ENCODE results near the gene TES. TPM values are rescaled to one million over a fixed set of nuclear protein-coding genes. Genes with fewer than 3 reads are reported as not detected.

TES gene
- total RNA-seq, 1 experiment from 2014 or later = 207 TPM

DNA sequence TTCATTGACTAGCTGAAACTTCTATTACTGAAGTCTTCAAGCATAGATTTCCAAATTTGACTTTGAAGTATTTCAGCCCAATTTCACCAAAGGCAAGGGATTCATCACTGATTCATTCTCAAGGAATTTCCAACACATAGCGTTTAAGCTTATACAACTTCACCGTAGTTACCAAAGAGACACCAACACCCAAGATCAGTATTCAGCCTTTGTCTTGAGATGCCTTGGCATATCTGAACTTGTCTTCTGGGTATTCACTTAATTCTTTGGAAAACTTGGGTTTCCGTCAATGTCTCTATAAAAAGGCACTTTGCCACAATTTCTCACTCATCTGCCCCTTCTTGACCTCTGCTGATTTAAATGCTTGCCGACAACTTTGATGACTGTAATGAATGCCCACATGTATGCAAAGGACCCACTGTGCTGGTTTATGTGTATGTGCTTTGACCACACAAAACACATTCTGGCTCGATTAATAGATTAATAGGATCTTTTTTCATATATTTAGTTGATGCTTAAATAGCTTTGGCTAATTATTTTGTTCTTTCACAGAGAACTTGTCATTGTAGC lies 49.6 kb downstream of the TES start:
- peaks cover 58% of the 10 kb centered on the region for H3K36me3 Mint-ChIP-seq (ENCODE audit: insufficient read depth, unreplicated experiment)
- peaks cover 12% of the 10 kb centered on the region for H3K4me1 ChIP-seq
- TF ChIP-seq, protein P1, sequence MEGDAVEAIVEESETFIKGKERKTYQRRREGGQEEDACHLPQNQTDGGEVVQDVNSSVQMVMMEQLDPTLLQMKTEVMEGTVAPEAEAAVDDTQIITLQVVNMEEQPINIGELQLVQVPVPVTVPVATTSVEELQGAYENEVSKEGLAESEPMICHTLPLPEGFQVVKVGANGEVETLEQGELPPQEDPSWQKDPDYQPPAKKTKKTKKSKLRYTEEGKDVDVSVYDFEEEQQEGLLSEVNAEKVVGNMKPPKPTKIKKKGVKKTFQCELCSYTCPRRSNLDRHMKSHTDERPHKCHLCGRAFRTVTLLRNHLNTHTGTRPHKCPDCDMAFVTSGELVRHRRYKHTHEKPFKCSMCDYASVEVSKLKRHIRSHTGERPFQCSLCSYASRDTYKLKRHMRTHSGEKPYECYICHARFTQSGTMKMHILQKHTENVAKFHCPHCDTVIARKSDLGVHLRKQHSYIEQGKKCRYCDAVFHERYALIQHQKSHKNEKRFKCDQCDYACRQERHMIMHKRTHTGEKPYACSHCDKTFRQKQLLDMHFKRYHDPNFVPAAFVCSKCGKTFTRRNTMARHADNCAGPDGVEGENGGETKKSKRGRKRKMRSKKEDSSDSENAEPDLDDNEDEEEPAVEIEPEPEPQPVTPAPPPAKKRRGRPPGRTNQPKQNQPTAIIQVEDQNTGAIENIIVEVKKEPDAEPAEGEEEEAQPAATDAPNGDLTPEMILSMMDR (IDR thresholded peaks at IDR 0.05; ENCODE audit: insufficient read depth in 1 of 2, low read depth in 1 of 2, low read length in 1 of 2, severe bottlenecking in 1 of 2, unreplicated experiment in 1 of 2) = no peak
- no TSS peak for BruUV-seq (replicated peaks)
- no peaks in the 10 kb centered on the region for H3K27me3 ChIP-seq (replicated peaks; ENCODE audit: control insufficient read depth, insufficient read depth, low read length)
- H3K9me3 Mint-ChIP-seq (ENCODE audit: unreplicated experiment) = no peaks in the 10 kb centered on the region
- H3K4me3 ChIP-seq (ENCODE audit: low read depth, low read length) = no peak overlapping the region
- H3K27me3 Mint-ChIP-seq (ENCODE audit: insufficient read depth, unreplicated experiment) = no peaks in the 10 kb centered on the region
- DNase-seq = no peak
- CTCF ChIA-PET = interaction anchor here (0.7 to 1.8 kb wide), 5 partner anchors 46 to 329 kb away, joined by 3 to 6 read pairs (median 3); no protein-coding TSS in a partner anchor
- H3K27ac Mint-ChIP-seq (ENCODE audit: unreplicated experiment) = no peak overlapping the region
- POLR2A ChIA-PET = no interaction called here
- no peak overlapping the region for H3K4me3 Mint-ChIP-seq (ENCODE audit: unreplicated experiment)
- peaks cover 17% of the 10 kb centered on the region for H3K4me1 Mint-ChIP-seq (ENCODE audit: low read depth, unreplicated experiment)
- no peaks in the 10 kb centered on the region for H3K9me3 ChIP-seq
- intact Hi-C loops (cut with micrococcal nuclease; ENCODE audit: unreplicated experiment) = loop anchor here (2.0 kb wide), 2 partner anchors 87 to 179 kb away; no protein-coding TSS in a partner anchor
- H3K36me3 ChIP-seq (ENCODE audit: control insufficient read depth, insufficient read depth, low read length) = no peaks in the 10 kb centered on the region

DNA sequence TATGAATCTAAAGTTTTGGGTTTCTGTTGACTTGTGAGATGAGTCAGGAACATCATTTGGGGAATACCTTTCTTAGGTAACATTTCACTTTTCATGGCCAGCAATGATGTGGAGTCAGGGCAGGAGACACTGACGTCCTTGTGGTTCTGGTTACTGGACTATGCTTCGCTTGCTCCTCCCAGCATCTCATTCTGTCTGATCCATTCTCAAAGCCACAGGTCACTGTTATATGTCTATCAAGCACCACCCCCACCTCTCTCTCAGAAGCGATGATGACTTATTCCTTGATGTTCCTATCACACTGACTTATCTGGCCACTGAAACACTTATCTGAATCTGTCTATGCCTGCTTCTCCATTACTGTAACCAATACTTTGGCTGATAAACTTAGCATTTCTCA lies 51.6 kb downstream of the TES start:
- peaks cover 48% of the 10 kb centered on the region for H3K36me3 Mint-ChIP-seq (ENCODE audit: insufficient read depth, unreplicated experiment)
- no peaks in the 10 kb centered on the region for H3K27me3 Mint-ChIP-seq (ENCODE audit: insufficient read depth, unreplicated experiment)
- DNase-seq = no peak

DNA sequence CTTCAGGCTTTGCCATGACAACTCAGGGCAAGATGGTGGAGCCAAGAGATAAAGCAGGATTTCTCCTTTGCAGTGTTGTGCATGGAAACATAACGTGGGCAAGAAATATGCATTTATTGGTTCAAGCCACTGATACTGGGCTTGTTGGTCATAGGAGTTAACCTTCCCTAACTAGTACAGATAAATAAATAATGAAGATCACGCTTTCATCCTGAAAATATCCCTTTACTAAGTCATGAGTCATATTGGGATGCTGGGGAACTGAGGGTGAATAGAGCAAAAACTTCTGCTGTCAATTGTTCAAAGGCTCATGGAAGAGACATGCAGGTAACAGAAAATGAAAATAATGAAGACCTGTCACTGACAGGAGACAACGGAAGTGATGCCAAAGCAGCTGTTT lies 55.5 kb downstream of the TES start:
- no TSS peak for BruUV-seq (replicated peaks)
- Histone ChIP-seq H3K27me3 (replicated peaks; ENCODE audit: control insufficient read depth, insufficient read depth, low read length) (no peaks in the 10 kb centered on the region), H3K9me3 (no peaks in the 10 kb centered on the region), H3K4me1 (peaks cover 14% of the 10 kb centered on the region; the same call in 1 of the 2 replicates), H3K4me3 (ENCODE audit: low read depth, low read length) (no peak overlapping the region), H3K36me3 (ENCODE audit: control insufficient read depth, insufficient read depth, low read length) (no peaks in the 10 kb centered on the region)
- H3K36me3 Mint-ChIP-seq (ENCODE audit: insufficient read depth, unreplicated experiment) = peaks cover 9% of the 10 kb centered on the region
- H3K4me1 Mint-ChIP-seq (ENCODE audit: low read depth, unreplicated experiment) = peaks cover 26% of the 10 kb centered on the region
- POLR2A ChIA-PET = no interaction called here
- intact Hi-C loops (cut with micrococcal nuclease; ENCODE audit: unreplicated experiment) = no loop called here
- no peak for DNase-seq
- no peaks in the 10 kb centered on the region for H3K27me3 Mint-ChIP-seq (ENCODE audit: insufficient read depth, unreplicated experiment)
- no peak overlapping the region for H3K4me3 Mint-ChIP-seq (ENCODE audit: unreplicated experiment)
- no peak overlapping the region for H3K27ac Mint-ChIP-seq (ENCODE audit: unreplicated experiment)
- CTCF ChIA-PET = no interaction called here
- TF ChIP-seq, protein P1 (IDR thresholded peaks at IDR 0.05; ENCODE audit: insufficient read depth in 1 of 2, low read depth in 1 of 2, low read length in 1 of 2, severe bottlenecking in 1 of 2, unreplicated experiment in 1 of 2) = no peak
- no peaks in the 10 kb centered on the region for H3K9me3 Mint-ChIP-seq (ENCODE audit: unreplicated experiment)

More for the DNA sequence above, 51.6 kb downstream of the TES start:
- no peak overlapping the region for H3K4me3 Mint-ChIP-seq (ENCODE audit: unreplicated experiment)
- no peaks in the 10 kb centered on the region for H3K27me3 ChIP-seq (replicated peaks; ENCODE audit: control insufficient read depth, insufficient read depth, low read length)
- no peak overlapping the region for H3K4me3 ChIP-seq (ENCODE audit: low read depth, low read length)
- BruUV-seq (replicated peaks) = no TSS peak
- intact Hi-C loops (cut with micrococcal nuclease; ENCODE audit: unreplicated experiment) = no loop called here
- peaks cover 24% of the 10 kb centered on the region for H3K4me1 Mint-ChIP-seq (ENCODE audit: low read depth, unreplicated experiment)
- TF ChIP-seq, protein P1 (IDR thresholded peaks at IDR 0.05; ENCODE audit: insufficient read depth in 1 of 2, low read depth in 1 of 2, low read length in 1 of 2, severe bottlenecking in 1 of 2, unreplicated experiment in 1 of 2) = no peak
- peaks cover 12% of the 10 kb centered on the region for H3K4me1 ChIP-seq
- no peak overlapping the region for H3K27ac Mint-ChIP-seq (ENCODE audit: unreplicated experiment)
- H3K9me3 ChIP-seq = no peaks in the 10 kb centered on the region
- ChIA-PET CTCF (interaction anchor here (1.8 kb wide), 1 partner anchor 327 kb away, joined by 4 read pairs; no protein-coding TSS in a partner anchor), POLR2A (no interaction called here)
- H3K9me3 Mint-ChIP-seq (ENCODE audit: unreplicated experiment) = no peaks in the 10 kb centered on the region
- H3K36me3 ChIP-seq (ENCODE audit: control insufficient read depth, insufficient read depth, low read length) = no peaks in the 10 kb centered on the region
